ENCODE measurements around the gene INCENP.

INCENP gene

DNA sequence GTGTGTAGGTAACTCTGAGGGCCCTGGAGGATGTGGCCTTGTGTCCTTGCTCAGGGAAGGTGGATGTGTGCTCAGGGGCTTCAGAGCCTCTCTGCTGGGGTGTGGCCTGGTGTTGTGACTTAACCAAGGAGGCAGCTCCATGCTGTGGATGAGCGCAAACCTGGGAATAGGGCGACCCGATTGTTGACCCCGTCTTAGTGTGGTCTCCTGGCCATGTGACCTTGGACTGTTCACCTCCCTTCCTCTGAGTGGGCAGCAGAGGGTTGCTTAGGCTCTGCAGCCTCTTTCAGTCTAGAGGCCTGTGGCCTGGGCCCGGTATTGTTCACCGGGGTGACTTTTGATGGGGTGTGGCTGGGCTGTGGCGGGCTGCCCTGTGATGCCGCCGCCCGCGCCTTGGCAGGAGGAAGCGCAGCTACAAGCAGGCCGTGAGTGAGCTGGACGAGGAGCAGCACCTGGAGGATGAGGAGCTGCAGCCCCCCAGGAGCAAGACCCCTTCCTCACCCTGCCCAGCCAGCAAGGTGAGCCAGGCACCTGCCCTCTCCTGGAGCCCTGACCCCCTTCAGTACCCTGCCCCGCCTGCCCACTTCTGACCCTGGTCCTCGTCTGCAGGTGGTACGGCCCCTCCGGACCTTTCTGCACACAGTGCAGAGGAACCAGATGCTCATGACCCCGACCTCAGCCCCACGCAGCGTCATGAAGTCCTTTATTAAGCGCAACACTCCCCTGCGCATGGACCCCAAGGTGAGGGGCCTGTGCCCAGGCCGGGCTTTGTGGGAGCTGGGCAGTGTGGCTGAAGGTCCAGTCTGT lies 16.7 kb downstream of the INCENP start:
- no peak for TF ChIP-seq CTCF (IDR thresholded peaks at IDR 0.05; ENCODE audit: low read depth, low read length, missing control alignments)
- H3K4me3 ChIP-seq (ENCODE audit: low read depth, low read length): no peak overlapping the region
- in situ Hi-C loops (cut with HindIII; ENCODE audit: low sequenced_read_pairs): no loop called here
- no peak for DNase-seq (ENCODE audit: low read depth)

DNA sequence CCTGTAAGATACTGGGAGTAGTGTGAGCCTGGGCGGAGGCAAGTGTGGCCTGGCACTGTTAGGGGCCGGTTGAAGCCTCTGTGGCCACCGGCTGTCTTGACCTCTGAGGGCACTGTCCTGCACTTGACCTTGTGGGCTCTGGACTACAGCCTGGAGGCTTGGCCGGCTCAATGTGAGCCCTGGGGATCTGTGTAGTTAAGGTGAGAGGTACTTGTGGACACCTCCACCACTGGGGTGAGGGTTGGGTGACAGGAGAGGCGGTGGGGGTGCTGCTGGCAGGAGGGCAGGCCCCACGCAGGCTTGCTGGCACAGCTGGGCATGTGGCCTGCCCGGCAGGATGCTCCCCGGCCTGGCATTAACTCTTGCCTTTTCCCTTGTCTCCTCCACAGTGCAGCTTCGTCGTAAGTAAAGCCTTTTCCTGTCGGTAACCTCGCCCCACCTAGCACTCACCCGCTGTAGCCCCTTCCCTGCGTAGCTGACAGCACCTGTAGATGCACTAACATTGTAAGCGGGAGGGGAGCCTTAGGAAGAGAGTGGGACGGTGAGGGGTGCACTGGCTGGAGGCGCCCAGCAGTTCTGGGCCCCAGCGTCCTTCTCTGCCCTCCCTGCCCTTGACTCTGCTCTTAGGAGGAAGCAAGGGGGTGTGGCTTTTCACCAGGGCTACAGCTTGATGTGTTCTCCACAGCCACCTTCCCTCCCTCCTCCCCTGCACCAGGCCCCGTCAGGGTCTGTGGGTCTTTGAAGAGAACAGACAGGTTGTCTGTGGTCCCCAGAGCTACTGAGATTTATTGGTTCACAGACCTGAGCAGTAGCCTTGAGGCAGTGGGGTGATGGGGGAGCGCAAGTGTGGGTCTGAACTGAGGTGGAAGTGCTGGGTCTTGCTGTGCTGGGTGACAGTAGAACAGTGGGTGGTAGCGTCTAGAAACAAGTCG lies 17.6 kb downstream of the INCENP start:
- in situ Hi-C loops (cut with HindIII; ENCODE audit: low sequenced_read_pairs): no loop called here
- DNase-seq (ENCODE audit: low read depth): no peak
- no peak for TF ChIP-seq CTCF (IDR thresholded peaks at IDR 0.05; ENCODE audit: low read depth, low read length, missing control alignments)

GRCh38 chr11:62142043-62142375 lies 18.2 kb downstream of the INCENP start:
- no peak for DNase-seq (ENCODE audit: low read depth)
- no peak for TF ChIP-seq CTCF (IDR thresholded peaks at IDR 0.05; ENCODE audit: low read depth, low read length, missing control alignments)
- H3K4me3 ChIP-seq (ENCODE audit: low read depth, low read length): no peak overlapping the region
- in situ Hi-C loops (cut with HindIII; ENCODE audit: low sequenced_read_pairs): no loop called here

More for the DNA sequence above, 17.6 kb downstream of the INCENP start:
- no peak overlapping the region for H3K4me3 ChIP-seq (ENCODE audit: low read depth, low read length)

DNA sequence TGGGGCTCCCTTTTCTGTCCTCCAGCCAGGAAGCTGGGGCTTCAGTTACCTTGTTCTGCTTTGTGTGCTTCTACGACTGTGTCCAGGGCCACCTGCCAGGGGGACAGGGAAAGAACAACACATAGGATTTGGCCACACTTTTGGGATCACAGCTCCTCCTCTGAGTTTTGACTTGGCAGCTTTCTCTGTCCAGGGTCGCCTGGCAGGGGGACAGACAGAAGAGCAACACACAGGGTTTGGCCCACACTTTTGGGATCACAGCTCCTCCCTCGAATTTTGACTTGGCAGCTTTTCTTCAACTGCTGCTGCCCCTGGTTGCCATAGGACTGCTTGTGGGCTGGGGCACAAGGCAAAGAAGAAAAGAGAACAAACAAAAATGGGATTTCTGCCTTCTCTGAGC lies 19.1 kb downstream of the INCENP start:
- in situ Hi-C loops (cut with HindIII; ENCODE audit: low sequenced_read_pairs): no loop called here
- no peak overlapping the region for H3K4me3 ChIP-seq (ENCODE audit: low read depth, low read length)
- DNase-seq (ENCODE audit: low read depth): no peak
- TF ChIP-seq CTCF (IDR thresholded peaks at IDR 0.05; ENCODE audit: low read depth, low read length, missing control alignments): no peak

DNA sequence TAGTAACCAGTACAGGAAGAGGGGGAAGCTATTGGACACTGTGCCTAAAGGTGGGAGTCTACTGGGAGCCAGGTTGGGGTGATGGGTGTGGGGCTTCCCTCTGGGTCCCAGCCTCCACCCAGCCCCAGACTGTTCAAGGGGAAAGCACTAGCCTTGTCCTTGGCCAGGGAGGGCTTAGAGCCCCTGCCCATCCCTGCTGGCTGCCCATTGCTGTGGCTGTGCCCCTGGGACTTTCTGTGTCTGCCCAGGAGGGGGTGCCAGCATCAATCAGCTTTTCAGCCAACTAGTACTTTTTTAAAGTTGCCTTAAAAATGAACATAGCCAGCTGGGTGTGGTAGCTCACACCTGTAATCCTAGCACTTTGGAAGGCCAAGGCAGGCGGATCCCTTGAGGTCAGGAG lies 19.9 kb downstream of the INCENP start:
- TF ChIP-seq CTCF (IDR thresholded peaks at IDR 0.05; ENCODE audit: low read depth, low read length, missing control alignments): peak; percentile 16
- in situ Hi-C loops (cut with HindIII; ENCODE audit: low sequenced_read_pairs): no loop called here
- no peak overlapping the region for H3K4me3 ChIP-seq (ENCODE audit: low read depth, low read length)
- DNase-seq (ENCODE audit: low read depth): no peak

GRCh38 chr11:62144641-62145255 lies 20.9 kb downstream of the INCENP start:
- in situ Hi-C loops (cut with HindIII; ENCODE audit: low sequenced_read_pairs): no loop called here
- no peak for DNase-seq (ENCODE audit: low read depth)
- no peak for TF ChIP-seq CTCF (IDR thresholded peaks at IDR 0.05; ENCODE audit: low read depth, low read length, missing control alignments)
- no peak overlapping the region for H3K4me3 ChIP-seq (ENCODE audit: low read depth, low read length)
